ENCODE results near the gene DGKI.

DGKI gene

GRCh38 chr7:137592232-137592896, 254.4 kb downstream of the DGKI start:
- Histone ChIP-seq H2AFZ (ENCODE audit: low read depth, low read length, severe bottlenecking) (no peak overlapping the region), H3K36me3 (ENCODE audit: low read length) (no peaks in the 10 kb centered on the region), H3K4me3 (ENCODE audit: insufficient read depth, low read length, poor library complexity, severe bottlenecking) (no peak overlapping the region), H3K9ac (ENCODE audit: low read length) (no peak overlapping the region), H3K79me2 (ENCODE audit: insufficient read depth, low read length) (no peaks in the 10 kb centered on the region), H3F3A (ENCODE audit: insufficient read depth) (no peaks in the 10 kb centered on the region), H3K9me3 (ENCODE audit: insufficient read depth, low read length) (no peaks in the 10 kb centered on the region), H3K4me2 (ENCODE audit: low read depth, low read length, poor library complexity, severe bottlenecking) (no peak overlapping the region), H4K20me1 (ENCODE audit: low read depth, low read length) (no peaks in the 10 kb centered on the region), H3K27ac (ENCODE audit: low read depth, low read length) (no peak overlapping the region), H3K27me3 (ENCODE audit: low read length) (no peaks in the 10 kb centered on the region), H3K9me2 (replicated peaks; ENCODE audit: insufficient read depth, low read length) (no peaks in the 10 kb centered on the region)
- no peak for TF ChIP-seq EZH2phosphoT487 (conservative IDR thresholded peaks at IDR 0.05; ENCODE audit: low read length)
- TF ChIP-seq, protein P1, sequence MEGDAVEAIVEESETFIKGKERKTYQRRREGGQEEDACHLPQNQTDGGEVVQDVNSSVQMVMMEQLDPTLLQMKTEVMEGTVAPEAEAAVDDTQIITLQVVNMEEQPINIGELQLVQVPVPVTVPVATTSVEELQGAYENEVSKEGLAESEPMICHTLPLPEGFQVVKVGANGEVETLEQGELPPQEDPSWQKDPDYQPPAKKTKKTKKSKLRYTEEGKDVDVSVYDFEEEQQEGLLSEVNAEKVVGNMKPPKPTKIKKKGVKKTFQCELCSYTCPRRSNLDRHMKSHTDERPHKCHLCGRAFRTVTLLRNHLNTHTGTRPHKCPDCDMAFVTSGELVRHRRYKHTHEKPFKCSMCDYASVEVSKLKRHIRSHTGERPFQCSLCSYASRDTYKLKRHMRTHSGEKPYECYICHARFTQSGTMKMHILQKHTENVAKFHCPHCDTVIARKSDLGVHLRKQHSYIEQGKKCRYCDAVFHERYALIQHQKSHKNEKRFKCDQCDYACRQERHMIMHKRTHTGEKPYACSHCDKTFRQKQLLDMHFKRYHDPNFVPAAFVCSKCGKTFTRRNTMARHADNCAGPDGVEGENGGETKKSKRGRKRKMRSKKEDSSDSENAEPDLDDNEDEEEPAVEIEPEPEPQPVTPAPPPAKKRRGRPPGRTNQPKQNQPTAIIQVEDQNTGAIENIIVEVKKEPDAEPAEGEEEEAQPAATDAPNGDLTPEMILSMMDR (IDR thresholded peaks at IDR 0.05; ENCODE audit: insufficient read depth, low read length, poor library complexity, severe bottlenecking), result peak; percentile 12

GRCh38 chr7:137591421-137591837, 255.3 kb downstream of the DGKI start:
- H3F3A ChIP-seq (ENCODE audit: insufficient read depth), result no peaks in the 10 kb centered on the region
- H3K4me2 ChIP-seq (ENCODE audit: low read depth, low read length, poor library complexity, severe bottlenecking), result no peak overlapping the region
- no peaks in the 10 kb centered on the region for H3K9me2 ChIP-seq (replicated peaks; ENCODE audit: insufficient read depth, low read length)
- no peaks in the 10 kb centered on the region for H3K79me2 ChIP-seq (ENCODE audit: insufficient read depth, low read length)
- no peaks in the 10 kb centered on the region for H3K36me3 ChIP-seq (ENCODE audit: low read length)
- no peaks in the 10 kb centered on the region for H3K27me3 ChIP-seq (ENCODE audit: low read length)
- no peak overlapping the region for H3K4me3 ChIP-seq (ENCODE audit: insufficient read depth, low read length, poor library complexity, severe bottlenecking)
- TF ChIP-seq, protein P1 (IDR thresholded peaks at IDR 0.05; ENCODE audit: insufficient read depth, low read length, poor library complexity, severe bottlenecking), result no peak
- no peak for TF ChIP-seq EZH2phosphoT487 (conservative IDR thresholded peaks at IDR 0.05; ENCODE audit: low read length)
- H3K9ac ChIP-seq (ENCODE audit: low read length), result no peak overlapping the region
- H3K27ac ChIP-seq (ENCODE audit: low read depth, low read length), result no peak overlapping the region
- no peaks in the 10 kb centered on the region for H4K20me1 ChIP-seq (ENCODE audit: low read depth, low read length)
- H3K9me3 ChIP-seq (ENCODE audit: insufficient read depth, low read length), result no peaks in the 10 kb centered on the region
- H2AFZ ChIP-seq (ENCODE audit: low read depth, low read length, severe bottlenecking), result no peak overlapping the region

DNA sequence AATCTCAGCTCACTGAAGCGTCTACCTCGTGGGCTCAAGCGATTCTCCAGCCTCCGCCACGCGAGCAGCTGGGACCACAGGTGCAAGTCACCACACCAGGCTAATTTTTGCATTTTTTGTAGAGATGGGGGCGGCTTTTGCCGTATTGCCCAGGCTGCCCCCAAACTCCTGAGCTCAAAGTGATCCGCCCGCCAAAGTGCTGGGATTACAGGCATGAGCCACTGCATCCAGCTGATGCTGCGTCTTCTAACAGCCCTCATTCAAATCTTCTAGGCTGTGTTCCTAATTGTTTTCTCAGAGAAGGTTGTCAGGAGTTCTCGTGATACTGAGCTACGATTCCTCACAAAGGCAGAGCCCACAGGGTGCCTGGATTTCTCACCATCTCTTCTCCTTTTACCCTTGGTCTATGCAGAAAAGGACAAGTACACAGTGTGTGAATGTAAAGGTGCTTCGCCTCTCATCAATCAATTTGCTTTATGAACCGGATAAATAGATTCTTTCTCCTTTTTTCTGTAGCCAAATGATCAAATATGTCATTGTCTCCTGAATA, 255.9 kb downstream of the DGKI start:
- Histone ChIP-seq H3K79me2 (ENCODE audit: insufficient read depth, low read length) (no peaks in the 10 kb centered on the region), H3K4me3 (ENCODE audit: insufficient read depth, low read length, poor library complexity, severe bottlenecking) (no peak overlapping the region), H3K27me3 (ENCODE audit: low read length) (no peaks in the 10 kb centered on the region), H3K4me2 (ENCODE audit: low read depth, low read length, poor library complexity, severe bottlenecking) (no peak overlapping the region), H3K27ac (ENCODE audit: low read depth, low read length) (no peak overlapping the region), H2AFZ (ENCODE audit: low read depth, low read length, severe bottlenecking) (no peak overlapping the region), H3K36me3 (ENCODE audit: low read length) (no peaks in the 10 kb centered on the region), H3K9me2 (replicated peaks; ENCODE audit: insufficient read depth, low read length) (no peaks in the 10 kb centered on the region), H4K20me1 (ENCODE audit: low read depth, low read length) (no peaks in the 10 kb centered on the region), H3K9ac (ENCODE audit: low read length) (no peak overlapping the region), H3K9me3 (ENCODE audit: insufficient read depth, low read length) (no peaks in the 10 kb centered on the region), H3F3A (ENCODE audit: insufficient read depth) (no peaks in the 10 kb centered on the region)
- TF ChIP-seq, protein P1 (IDR thresholded peaks at IDR 0.05; ENCODE audit: insufficient read depth, low read length, poor library complexity, severe bottlenecking), result no peak
- no peak for TF ChIP-seq EZH2phosphoT487 (conservative IDR thresholded peaks at IDR 0.05; ENCODE audit: low read length)
